HCT116 (cell line): ENCODE results near the gene KIF18B. TPM values are rescaled to one million over a fixed set of nuclear protein-coding genes. Genes with fewer than 3 reads are reported as not detected.

Experiments used
- ATAC-seq: fragments of 200-7000 bp; cut with Tn5 transposase; 2 replicates; pipeline ENCODE4 v1.9.1; 2020; ENCODE audit warnings: mild to moderate bottlenecking, moderate library complexity
- BruUV-seq: library from RNA; stranded (reverse); fragments of 400-500 nt; replicated peaks from 2 replicates; lab custom pipeline; 2021; lab: Mats Ljungman, UMichigan
- CTCF ChIA-PET: fragments of 300-600 bp; sonication (Branson Sonifier 250); formaldehyde crosslinking; loops from one replicate; lab custom pipeline; 2021; ENCODE audit warnings: antibody characterized with exemption; lab: Charles Lee
- POLR2A ChIA-PET: fragments of 300-600, 350-600 bp; sonication (Branson Sonifier 250); formaldehyde crosslinking; loops from one replicate; lab custom pipeline; 2021; ENCODE audit warnings: antibody characterized with exemption; lab: Charles Lee
- RAD21 ChIA-PET, 2 experiments: fragments of 300-600 bp; sonication (Branson Sonifier 250); formaldehyde crosslinking; loops; one replicate each; lab custom pipeline; 2023; ENCODE audit warnings: low total read pairs in 2 of 2; ENCODE audit not compliant: uncharacterized antibody in 2 of 2, unreplicated experiment in 2 of 2, low non-redundant PET in 1 of 2; lab: Charles Lee
- DNase-seq: peaks from one replicate; pipeline ENCODE4 v3.0.0-alpha.2; 2010; ENCODE audit warnings: low read depth, low spot score
- H2AFZ ChIP-seq: fragments of 200-600 bp; shearing (Covaris generic), sonication (generic); 2 replicates; pipeline ENCODE4 v1.6.1; 2017; ENCODE audit warnings: low read depth, mixed run types, mixed read lengths, antibody characterized with exemption, low read length; ENCODE audit not compliant: poor library complexity, severe bottlenecking
- H3K27ac ChIP-seq: 2 replicates; pipeline ENCODE4 v1.5.1; 2012; ENCODE audit warnings: low read depth, low read length
- H3K27me3 ChIP-seq: fragments of 200-600 bp; sonication (generic); 2 replicates; pipeline ENCODE4 v1.6.1; 2016; ENCODE audit warnings: mixed run types, low read length, mixed read lengths; ENCODE audit not compliant: insufficient read depth
- H3K36me3 ChIP-seq, 2 experiments: fragments of 200-500 bp in 1 of 2; fragments of 200-600 bp in 1 of 2; sonication (Bioruptor generic) in 1 of 2; sonication (generic) in 1 of 2; 2 replicates each; pipeline versions ENCODE4 v1.5.1 to v1.6.1; 2014 to 2016; ENCODE audit warnings: low read length in 2 of 2, inconsistent platforms in 1 of 2, mixed read lengths in 1 of 2, mixed run types in 1 of 2; ENCODE audit not compliant: insufficient read depth in 2 of 2, control insufficient read depth in 1 of 2
- H3K4me1 ChIP-seq, 2 experiments: fragments of 200-600 bp in 1 of 2; sonication (generic) in 1 of 2; 2 replicates each; pipeline versions ENCODE4 v1.5.1 to v1.6.1; 2012 to 2017; ENCODE audit warnings: low read length in 2 of 2, inconsistent platforms in 1 of 2, mild to moderate bottlenecking in 1 of 2, mixed read lengths in 1 of 2, mixed run types in 1 of 2, moderate library complexity in 1 of 2; ENCODE audit not compliant: insufficient read depth in 2 of 2, control insufficient read depth in 1 of 2
- H3K4me2 ChIP-seq: fragments of 200-600 bp; sonication (generic); 2 replicates; pipeline ENCODE4 v1.6.1; 2017; ENCODE audit warnings: mixed run types, low read length, mixed read lengths
- H3K4me3 ChIP-seq, 2 experiments: fragments of 200-600 bp in 1 of 2; sonication (generic) in 1 of 2; replicated peaks in 1 of 2; 2 replicates each; pipeline ENCODE4 v1.5.1; 2011 to 2016; ENCODE audit warnings: low read length in 2 of 2, control low read depth in 1 of 2, low read depth in 1 of 2, mild to moderate bottlenecking in 1 of 2, mixed read lengths in 1 of 2, mixed run types in 1 of 2
- H3K79me2 ChIP-seq: fragments of 200-600 bp; sonication (generic); 2 replicates; pipeline ENCODE4 v1.6.1; 2017; ENCODE audit warnings: mild to moderate bottlenecking, mixed run types, low read length, moderate library complexity, mixed read lengths; ENCODE audit not compliant: insufficient read depth
- H3K9ac ChIP-seq: fragments of 200-600 bp; sonication (generic); 2 replicates; pipeline ENCODE4 v1.6.1; 2016; ENCODE audit warnings: low read length, mixed read lengths
- H3K9me2 ChIP-seq: fragments of 200-600 bp; sonication (generic), shearing (Covaris generic); 2 replicates; pipeline ENCODE4 v1.6.1; 2017; ENCODE audit warnings: mixed run types, mild to moderate bottlenecking, moderate library complexity; ENCODE audit not compliant: insufficient read depth
- H3K9me3 ChIP-seq, 2 experiments: fragments of 200-500 bp in 1 of 2; fragments of 200-600 bp in 1 of 2; sonication (Bioruptor generic) in 1 of 2; sonication (generic) in 1 of 2; 2 replicates each; pipeline ENCODE4 v1.6.1; 2014 to 2017; ENCODE audit warnings: low read length in 2 of 2, mixed read lengths in 2 of 2, inconsistent platforms in 1 of 2, low read depth in 1 of 2, mild to moderate bottlenecking in 1 of 2, mixed run types in 1 of 2, moderate library complexity in 1 of 2; ENCODE audit not compliant: control insufficient read depth in 1 of 2, insufficient read depth in 1 of 2
- H4K20me1 ChIP-seq: fragments of 200-600 bp; sonication (generic), shearing (Covaris generic); 2 replicates; pipeline ENCODE4 v1.6.1; 2017; ENCODE audit warnings: mixed run types, mild to moderate bottlenecking, moderate library complexity; ENCODE audit not compliant: insufficient read depth
- ATF3 ChIP-seq: IDR thresholded peaks from 2 replicates; pipeline ENCODE4 v1.6.1; 2012
- CTCF ChIP-seq, 3 experiments: fragments of 200-600 bp in 1 of 3; sonication (generic) in 1 of 3; IDR thresholded peaks in 2 of 3; conservative IDR thresholded peaks in 1 of 3; 2 replicates each; pipeline ENCODE4 v1.5.1; 2012 to 2017; ENCODE audit warnings: low read depth in 2 of 3, low read length in 2 of 3, antibody characterized with exemption in 1 of 3, borderline replicate concordance in 1 of 3, control low read depth in 1 of 3, mild to moderate bottlenecking in 1 of 3, mixed read lengths in 1 of 3, mixed run types in 1 of 3, moderate library complexity in 1 of 3; ENCODE audit not compliant: insufficient read depth in 1 of 3
- EZH2phosphoT487 ChIP-seq: fragments of 200-600 bp; IDR thresholded peaks from 2 replicates; pipeline ENCODE4 v1.6.1; 2018; ENCODE audit warnings: antibody characterized with exemption, borderline replicate concordance
- JUND ChIP-seq: IDR thresholded peaks from 2 replicates; pipeline ENCODE4 v1.6.1; 2012
- POLR2A ChIP-seq: IDR thresholded peaks from 2 replicates; pipeline ENCODE4 v1.7.0; 2011; ENCODE audit warnings: borderline replicate concordance; ENCODE audit not compliant: insufficient read depth, insufficient read length; ENCODE audit errors: extremely low read depth
- REST ChIP-seq: IDR thresholded peaks from 2 replicates; pipeline ENCODE4 v1.6.1; 2012; ENCODE audit warnings: low read depth
- SIN3A ChIP-seq: IDR thresholded peaks from 2 replicates; pipeline ENCODE4 v1.6.1; 2012; ENCODE audit warnings: low read depth
- ZBTB33 ChIP-seq: IDR thresholded peaks from 2 replicates; pipeline ENCODE4 v1.6.1; 2011; ENCODE audit warnings: mild to moderate bottlenecking, low read length, moderate library complexity; ENCODE audit not compliant: insufficient replicate concordance; ENCODE audit errors: extremely low read depth
- ZNF274 ChIP-seq: fragments of 200-500 bp; sonication (Bioruptor generic); IDR thresholded peaks from 2 replicates; pipeline ENCODE4 v1.6.1; 2014; ENCODE audit warnings: mild to moderate bottlenecking, low read depth, low read length, inconsistent platforms
- intact Hi-C: fragments of 100-400 bp; cut with micrococcal nuclease; formaldehyde crosslinking; loops from 2 replicates; pipeline ENCODE4 v1.10.0; 2022
- total RNA-seq: library from RNA; stranded (reverse); gene quantifications from one replicate; pipeline ENCODE4 v1.2.1, GENCODE V29; 2021; ENCODE audit not compliant: unreplicated experiment

Gene KIF18B
- total RNA-seq, 1 experiment from 2014 or later = 76.4 TPM

- Histone ChIP-seq H3K4me1 (peaks cover 11 to 15% of the 10 kb centered on the region in 2 experiments), H3K27ac (no peak overlapping the region), H3K4me2 (no peak overlapping the region), H4K20me1 (no peaks in the 10 kb centered on the region), H3K9me2 (no peaks in the 10 kb centered on the region), H3K79me2 (no peaks in the 10 kb centered on the region), H3K36me3 (no peaks in the 10 kb centered on the region)
- POLR2A ChIA-PET = interaction anchor here (1.0 kb wide), 1 partner anchor 10 kb away, joined by 3 read pairs; no protein-coding TSS in a partner anchor
- DNase-seq (no peak), ATAC-seq (no peak)
- TF ChIP-seq ZNF274 (no peak), JUND (no peak), ZBTB33 (no peak), SIN3A (no peak), POLR2A (no peak), ATF3 (no peak), REST (no peak), EZH2phosphoT487 (no peak), CTCF (IDR thresholded peaks at IDR 0.05 in 2 of 3, conservative IDR thresholded peaks at IDR 0.05 in 1 of 3; ENCODE audit: borderline replicate concordance in 1 of 3, insufficient read depth in 1 of 3, low read depth in 2 of 3, low read length in 2 of 3) (no peak)
- TF ChIP-seq, all 23 proteins: peak for 0
- Histone ChIP-seq H2AFZ (no peak overlapping the region), H3K27me3 (no peaks in the 10 kb centered on the region), H3K9ac (no peak overlapping the region), H3K4me3 (no peak overlapping the region), H3K9me3 (no peaks in the 10 kb centered on the region)
- intact Hi-C loops = no loop called here
- ChIA-PET RAD21 (interaction anchor here in 1 of 2 experiments (0.7 kb wide), 1 partner anchor 135 kb away, joined by 3 read pairs; no protein-coding TSS in a partner anchor), CTCF (interaction anchor here (0.5 to 3.1 kb wide), 9 partner anchors 8 to 225 kb away, joined by 3 to 16 read pairs (median 4); partner anchors contain the start of genes ACBD4 and EFTUD2)
- BruUV-seq = no TSS peak
Observed at GRCh38 chr17:44910231-44911106, 37.1 kb downstream of the KIF18B start.
